ENCODE results near the gene ARMC5. TPM values are rescaled to one million over a fixed set of nuclear protein-coding genes. Genes with fewer than 3 reads are reported as not detected.

ARMC5 gene
- polyA plus RNA-seq, 2 of the 4 experiments (the other 2 are of a cell fraction) = 3.2 to 6.1 TPM

GRCh38 chr16:31507929-31508705 lies 48.8 kb downstream of the ARMC5 start, which contains the start of gene RUSF1 (continued):
- no peak for TF ChIP-seq USF2 (IDR thresholded peaks at IDR 0.05)
- TF ChIP-seq BHLHE40 (IDR thresholded peaks at IDR 0.05; ENCODE audit: low read depth, low read length) = no peak
- no peak for TF ChIP-seq ZSCAN20 (CRISPR knock-in tag; IDR thresholded peaks at IDR 0.05)
- TF ChIP-seq RNF2 (IDR thresholded peaks at IDR 0.05; ENCODE audit: borderline replicate concordance, low read depth) = no peak
- no peak for TF ChIP-seq RAD21 (conservative IDR thresholded peaks at IDR 0.05 in 1 of 2, IDR thresholded peaks at IDR 0.05 in 1 of 2)
- no peak for TF ChIP-seq ZNF302 (CRISPR knock-in tag; IDR thresholded peaks at IDR 0.05)
- no peak for TF ChIP-seq FOSL2 (IDR thresholded peaks at IDR 0.05)
- TF ChIP-seq FOSL2 (CRISPR knock-in tag; IDR thresholded peaks at IDR 0.05) = no peak
- TF ChIP-seq HOXA7 (CRISPR knock-in tag; IDR thresholded peaks at IDR 0.05) = no peak
- no peak for TF ChIP-seq CEBPB (IDR thresholded peaks at IDR 0.05)
- TF ChIP-seq NFE2L2 (conservative IDR thresholded peaks at IDR 0.05; ENCODE audit: low read length) = no peak
- no peak for TF ChIP-seq TFCP2L1 (CRISPR knock-in tag; IDR thresholded peaks at IDR 0.05)
- no peak for TF ChIP-seq HES2 (IDR thresholded peaks at IDR 0.05)
- no peak for TF ChIP-seq ATOH8 (CRISPR knock-in tag; IDR thresholded peaks at IDR 0.05; ENCODE audit: low read depth)
- no peak for TF ChIP-seq MAZ (IDR thresholded peaks at IDR 0.05; ENCODE audit: borderline replicate concordance, low read depth, low read length)
- TF ChIP-seq PBX3 (IDR thresholded peaks at IDR 0.05) = peak; percentile 55; the same call in 1 of the 2 replicates
- TF ChIP-seq NR3C1 (IDR thresholded peaks at IDR 0.05) = no peak
- no peak for TF ChIP-seq EHMT2 (IDR thresholded peaks at IDR 0.05; ENCODE audit: low read depth)
- TF ChIP-seq KDM1A (IDR thresholded peaks at IDR 0.05; ENCODE audit: low read depth) = no peak
- no peak for TF ChIP-seq REST (IDR thresholded peaks at IDR 0.05)
- TF ChIP-seq CHD2 (IDR thresholded peaks at IDR 0.05; ENCODE audit: low read length, partially characterized antibody) = no peak
- TF ChIP-seq CBX8 (IDR thresholded peaks at IDR 0.05) = no peak
- TF ChIP-seq POLR2A (IDR thresholded peaks at IDR 0.05; ENCODE audit: low read length) = peak; percentile 71
- peak; percentile 93 for TF ChIP-seq MAX (IDR thresholded peaks at IDR 0.05)
- TF ChIP-seq RCOR1 (IDR thresholded peaks at IDR 0.05; ENCODE audit: low read depth, low read length) = no peak
- no peak for TF ChIP-seq POLR2AphosphoS2 (conservative IDR thresholded peaks at IDR 0.05; ENCODE audit: low read length)
- no peak for TF ChIP-seq ZC3H11A (IDR thresholded peaks at IDR 0.05)

All from A549 (cell line).